SK-N-MC (cell line): ENCODE results near the gene FAM237B.

ENCODE experiments used
- EZH2 ChIP-seq: fragments of 200-600 bp; sonication (generic); IDR thresholded peaks from one replicate; pipeline ENCODE4 v1.6.1; 2017; ENCODE audit warnings: antibody characterized with exemption
- POLR2AphosphoS5 ChIP-seq: IDR thresholded peaks from 2 replicates; pipeline ENCODE4 v1.6.1; 2012; ENCODE audit warnings: mild to moderate bottlenecking, low read depth, low read length, borderline replicate concordance

- no peak for TF ChIP-seq POLR2AphosphoS5
- no peak for TF ChIP-seq EZH2
These were observed 30.6 kb downstream of the FAM237B start for GRCh38 chr7:90290244-90291113.
